ENCODE results near the gene DNMBP. TPM values are rescaled to one million over a fixed set of nuclear protein-coding genes. Genes with fewer than 3 reads are reported as not detected.

Gene DNMBP
- total RNA-seq, 1 donor from 2014 or later = 15.1 TPM

- Histone ChIP-seq H3K27ac (ENCODE audit: low read depth, low read length) (no peak overlapping the region), H3K9ac (ENCODE audit: low read depth in 1 of 3, low read length in 3 of 3) (no peak overlapping the region), H3K27me3 (ENCODE audit: control insufficient read depth in 3 of 3, insufficient read depth in 3 of 3, low read length in 3 of 3) (no peaks in the 10 kb centered on the region), H3K4me1 (ENCODE audit: control insufficient read depth in 3 of 3, insufficient read depth in 3 of 3, low read length in 3 of 3) (peaks cover 0 to 2% (median 0%) of the 10 kb centered on the region in 3 donors), H3K36me3 (ENCODE audit: control insufficient read depth in 3 of 3, insufficient read depth in 3 of 3, low read length in 3 of 3) (no peaks in the 10 kb centered on the region), H3K4me3 (ENCODE audit: low read length in 3 of 3) (peak overlapping the region in 1 of 3 donors; percentile 22), H3K9me3 (ENCODE audit: control insufficient read depth in 3 of 3, low read length in 3 of 3) (no peaks in the 10 kb centered on the region)
These were observed 28.9 kb upstream of the DNMBP start for GRCh38 chr10:100038561-100039071.

DNA sequence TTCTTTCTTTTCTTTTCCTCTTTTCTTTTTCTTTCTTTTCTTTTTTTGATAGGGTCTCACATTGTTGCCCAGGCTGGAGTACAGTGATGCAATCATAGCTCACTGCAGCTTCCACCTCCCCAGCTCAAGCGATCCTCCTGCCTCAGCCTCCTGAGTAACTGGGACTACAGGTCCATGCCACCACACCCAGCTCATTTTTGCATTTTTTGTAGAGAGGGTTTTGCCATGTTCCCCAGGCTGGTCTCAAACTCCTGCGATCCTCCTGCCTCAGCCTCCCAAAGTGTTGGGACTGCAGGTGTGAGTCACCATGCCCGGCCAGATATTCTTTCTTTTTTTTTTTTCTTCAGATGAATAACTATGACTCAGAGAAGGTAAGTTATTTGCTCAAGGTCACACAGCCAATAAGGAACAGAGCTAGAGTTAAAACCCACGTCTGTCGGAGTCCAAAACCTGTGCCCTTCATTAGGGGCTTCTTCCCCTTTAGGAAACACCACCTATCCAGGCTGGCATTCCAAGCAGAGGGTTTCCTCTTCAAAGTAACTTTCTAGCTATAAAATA is 28.1 kb upstream of the DNMBP start:
- no peaks in the 10 kb centered on the region for H3K9me3 ChIP-seq (ENCODE audit: control insufficient read depth in 3 of 3, low read length in 3 of 3)

GRCh38 chr10:100036850-100037249 is 27.1 kb upstream of the DNMBP start:
- no peaks in the 10 kb centered on the region for H3K36me3 ChIP-seq (ENCODE audit: control insufficient read depth in 3 of 3, insufficient read depth in 3 of 3, low read length in 3 of 3)
- no peaks in the 10 kb centered on the region for H3K9me3 ChIP-seq (ENCODE audit: control insufficient read depth in 3 of 3, low read length in 3 of 3)
- peaks cover 0 to 2% (median 0%) of the 10 kb centered on the region in 3 donors for H3K4me1 ChIP-seq (ENCODE audit: control insufficient read depth in 3 of 3, insufficient read depth in 3 of 3, low read length in 3 of 3)
- H3K27me3 ChIP-seq (ENCODE audit: control insufficient read depth in 3 of 3, insufficient read depth in 3 of 3, low read length in 3 of 3) = no peaks in the 10 kb centered on the region
- no peak overlapping the region for H3K9ac ChIP-seq (ENCODE audit: low read depth in 1 of 3, low read length in 3 of 3)
- H3K4me3 ChIP-seq (ENCODE audit: low read length in 3 of 3) = no peak overlapping the region
- no peak overlapping the region for H3K27ac ChIP-seq (ENCODE audit: low read depth, low read length)

More for the DNA sequence above, 28.1 kb upstream of the DNMBP start:
- Histone ChIP-seq H3K4me1 (ENCODE audit: control insufficient read depth in 3 of 3, insufficient read depth in 3 of 3, low read length in 3 of 3) (peaks cover 0 to 2% (median 0%) of the 10 kb centered on the region in 3 donors), H3K9ac (ENCODE audit: low read depth in 1 of 3, low read length in 3 of 3) (no peak overlapping the region), H3K36me3 (ENCODE audit: control insufficient read depth in 3 of 3, insufficient read depth in 3 of 3, low read length in 3 of 3) (no peaks in the 10 kb centered on the region), H3K4me3 (ENCODE audit: low read length in 3 of 3) (no peak overlapping the region), H3K27ac (ENCODE audit: low read depth, low read length) (no peak overlapping the region), H3K27me3 (ENCODE audit: control insufficient read depth in 3 of 3, insufficient read depth in 3 of 3, low read length in 3 of 3) (no peaks in the 10 kb centered on the region)

DNA sequence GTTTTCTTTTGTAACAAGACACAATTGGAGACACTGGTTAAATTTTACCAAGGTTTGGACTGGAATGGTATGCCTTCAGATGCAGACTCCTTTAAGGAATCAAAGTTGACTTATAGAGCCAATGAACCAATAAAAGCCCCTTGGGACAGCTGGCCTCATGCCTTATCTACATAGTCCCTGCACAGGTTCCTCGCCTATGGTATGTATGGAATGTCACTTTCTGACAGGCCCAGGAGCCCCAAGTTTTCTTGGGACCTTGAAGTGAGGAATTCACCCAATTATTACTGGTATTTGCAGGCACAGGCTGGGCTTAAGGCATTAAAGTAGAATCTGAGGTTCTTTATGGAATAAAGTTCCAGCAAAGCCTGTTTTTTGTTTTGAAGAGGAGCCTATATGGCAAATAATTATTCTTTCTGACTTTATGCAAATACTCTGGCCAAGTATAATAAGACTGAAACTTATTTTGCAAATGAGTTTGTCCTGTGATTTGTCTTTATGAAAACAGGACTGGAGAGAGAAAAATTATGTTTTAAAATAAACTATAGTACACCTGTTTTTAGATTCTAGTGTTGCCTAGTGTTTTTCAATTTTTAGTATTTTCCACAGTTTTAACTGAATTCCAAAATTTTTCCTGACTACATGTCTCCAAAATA is 24.1 kb upstream of the DNMBP start:
- Histone ChIP-seq H3K27me3 (ENCODE audit: control insufficient read depth in 3 of 3, insufficient read depth in 3 of 3, low read length in 3 of 3) (no peaks in the 10 kb centered on the region), H3K4me1 (ENCODE audit: control insufficient read depth in 3 of 3, insufficient read depth in 3 of 3, low read length in 3 of 3) (peaks cover 0 to 2% (median 0%) of the 10 kb centered on the region in 3 donors), H3K9me3 (ENCODE audit: control insufficient read depth in 3 of 3, low read length in 3 of 3) (no peaks in the 10 kb centered on the region), H3K27ac (ENCODE audit: low read depth, low read length) (no peak overlapping the region), H3K9ac (ENCODE audit: low read depth in 1 of 3, low read length in 3 of 3) (no peak overlapping the region), H3K4me3 (ENCODE audit: low read length in 3 of 3) (no peak overlapping the region), H3K36me3 (ENCODE audit: control insufficient read depth in 3 of 3, insufficient read depth in 3 of 3, low read length in 3 of 3) (no peaks in the 10 kb centered on the region)

DNA sequence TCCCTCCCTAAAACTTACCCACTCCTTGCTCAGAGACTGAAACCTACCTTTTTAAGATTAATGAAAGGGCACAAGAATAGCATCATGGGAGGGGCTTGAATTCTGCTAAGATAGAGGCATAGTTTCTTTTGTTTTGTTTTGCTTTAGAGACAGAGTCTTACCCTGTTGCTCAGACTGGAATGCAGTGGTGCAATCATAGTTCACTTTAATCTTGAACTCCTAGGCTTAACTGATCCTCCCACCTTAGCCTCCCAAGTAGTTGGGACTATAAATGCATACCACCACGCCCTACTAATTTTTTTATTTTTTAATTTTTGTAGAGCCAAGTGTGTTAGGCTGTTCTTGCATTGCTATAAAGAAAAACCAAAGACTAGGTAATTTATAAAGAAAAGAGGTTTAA is 17.7 kb upstream of the DNMBP start:
- Histone ChIP-seq H3K4me3 (ENCODE audit: low read length in 3 of 3) (no peak overlapping the region), H3K27me3 (ENCODE audit: control insufficient read depth in 3 of 3, insufficient read depth in 3 of 3, low read length in 3 of 3) (no peaks in the 10 kb centered on the region), H3K9ac (ENCODE audit: low read depth in 1 of 3, low read length in 3 of 3) (no peak overlapping the region), H3K36me3 (ENCODE audit: control insufficient read depth in 3 of 3, insufficient read depth in 3 of 3, low read length in 3 of 3) (no peaks in the 10 kb centered on the region), H3K4me1 (ENCODE audit: control insufficient read depth in 3 of 3, insufficient read depth in 3 of 3, low read length in 3 of 3) (peaks cover 3 to 4% (median 4%) of the 10 kb centered on the region in 3 donors), H3K27ac (ENCODE audit: low read depth, low read length) (no peak overlapping the region), H3K9me3 (ENCODE audit: control insufficient read depth in 3 of 3, low read length in 3 of 3) (peaks cover 0 to 3% (median 2%) of the 10 kb centered on the region in 3 donors)

- H3K9ac ChIP-seq (ENCODE audit: low read depth in 1 of 3, low read length in 3 of 3) = no peak overlapping the region
- no peaks in the 10 kb centered on the region for H3K27me3 ChIP-seq (ENCODE audit: control insufficient read depth in 3 of 3, insufficient read depth in 3 of 3, low read length in 3 of 3)
These were observed 15.8 kb upstream of the DNMBP start for GRCh38 chr10:100025576-100025975.

GRCh38 chr10:100024748-100025147 is 15.0 kb upstream of the DNMBP start:
- peaks cover 0 to 3% (median 2%) of the 10 kb centered on the region in 3 donors for H3K9me3 ChIP-seq (ENCODE audit: control insufficient read depth in 3 of 3, low read length in 3 of 3)
- H3K36me3 ChIP-seq (ENCODE audit: control insufficient read depth in 3 of 3, insufficient read depth in 3 of 3, low read length in 3 of 3) = no peaks in the 10 kb centered on the region
- H3K4me3 ChIP-seq (ENCODE audit: low read length in 3 of 3) = no peak overlapping the region
- H3K27me3 ChIP-seq (ENCODE audit: control insufficient read depth in 3 of 3, insufficient read depth in 3 of 3, low read length in 3 of 3) = no peaks in the 10 kb centered on the region
- no peak overlapping the region for H3K9ac ChIP-seq (ENCODE audit: low read depth in 1 of 3, low read length in 3 of 3)
- peaks cover 3 to 4% (median 4%) of the 10 kb centered on the region in 3 donors for H3K4me1 ChIP-seq (ENCODE audit: control insufficient read depth in 3 of 3, insufficient read depth in 3 of 3, low read length in 3 of 3)
- no peak overlapping the region for H3K27ac ChIP-seq (ENCODE audit: low read depth, low read length)

More at GRCh38 chr10:100025576-100025975, 15.8 kb upstream of the DNMBP start:
- no peaks in the 10 kb centered on the region for H3K36me3 ChIP-seq (ENCODE audit: control insufficient read depth in 3 of 3, insufficient read depth in 3 of 3, low read length in 3 of 3)
- peaks cover 0 to 3% (median 2%) of the 10 kb centered on the region in 3 donors for H3K9me3 ChIP-seq (ENCODE audit: control insufficient read depth in 3 of 3, low read length in 3 of 3)
- H3K4me1 ChIP-seq (ENCODE audit: control insufficient read depth in 3 of 3, insufficient read depth in 3 of 3, low read length in 3 of 3) = peaks cover 3 to 4% (median 4%) of the 10 kb centered on the region in 3 donors
- no peak overlapping the region for H3K27ac ChIP-seq (ENCODE audit: low read depth, low read length)
- H3K4me3 ChIP-seq (ENCODE audit: low read length in 3 of 3) = no peak overlapping the region

DNA sequence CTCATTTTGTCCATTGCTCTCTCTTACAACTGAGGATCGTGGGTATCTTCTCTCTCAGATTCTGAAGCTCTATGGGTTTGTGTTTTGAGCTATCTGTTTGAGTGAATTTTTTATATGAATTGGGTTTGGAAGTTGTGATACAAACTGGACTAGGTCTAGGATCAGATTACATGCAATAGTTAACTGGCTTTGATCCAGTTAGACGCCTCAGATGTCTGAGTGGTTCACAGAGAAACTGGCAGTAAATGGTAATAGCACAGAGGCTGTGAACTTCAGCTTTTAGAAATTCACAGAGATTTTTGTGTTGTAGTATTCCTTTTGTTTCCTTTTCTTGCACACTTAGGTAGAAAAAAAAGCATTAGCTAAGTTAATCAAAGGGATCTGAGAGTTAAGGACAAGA is 12.7 kb upstream of the DNMBP start:
- no peaks in the 10 kb centered on the region for H3K36me3 ChIP-seq (ENCODE audit: control insufficient read depth in 3 of 3, insufficient read depth in 3 of 3, low read length in 3 of 3)
- H3K4me1 ChIP-seq (ENCODE audit: control insufficient read depth in 3 of 3, insufficient read depth in 3 of 3, low read length in 3 of 3) = peaks cover 3 to 4% (median 4%) of the 10 kb centered on the region in 3 donors
- H3K9ac ChIP-seq (ENCODE audit: low read depth in 1 of 3, low read length in 3 of 3) = no peak overlapping the region
- H3K9me3 ChIP-seq (ENCODE audit: control insufficient read depth in 3 of 3, low read length in 3 of 3) = no peaks in the 10 kb centered on the region
- no peaks in the 10 kb centered on the region for H3K27me3 ChIP-seq (ENCODE audit: control insufficient read depth in 3 of 3, insufficient read depth in 3 of 3, low read length in 3 of 3)
- no peak overlapping the region for H3K27ac ChIP-seq (ENCODE audit: low read depth, low read length)
- H3K4me3 ChIP-seq (ENCODE audit: low read length in 3 of 3) = no peak overlapping the region

DNA sequence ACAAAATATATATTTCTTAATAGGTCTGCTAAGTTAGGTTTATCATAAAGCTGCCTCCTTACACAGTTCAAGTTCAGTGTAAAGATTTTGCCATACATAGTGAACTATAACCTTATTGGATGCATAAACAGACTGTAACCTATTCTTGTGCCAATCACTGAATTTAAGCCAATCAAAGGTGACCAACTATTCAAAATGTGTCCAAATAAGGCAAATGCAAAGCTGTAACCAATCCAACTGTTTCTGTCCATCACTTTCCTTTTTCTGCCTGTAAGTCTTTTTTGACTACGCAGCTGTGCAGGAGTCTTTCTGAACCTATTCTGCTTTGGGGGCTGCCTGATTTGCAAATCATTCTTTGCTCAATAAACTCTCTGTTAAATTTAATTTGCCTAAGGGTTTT is 11.6 kb upstream of the DNMBP start:
- H3K27me3 ChIP-seq (ENCODE audit: control insufficient read depth in 3 of 3, insufficient read depth in 3 of 3, low read length in 3 of 3) = no peaks in the 10 kb centered on the region
- H3K36me3 ChIP-seq (ENCODE audit: control insufficient read depth in 3 of 3, insufficient read depth in 3 of 3, low read length in 3 of 3) = no peaks in the 10 kb centered on the region
- H3K4me1 ChIP-seq (ENCODE audit: control insufficient read depth in 3 of 3, insufficient read depth in 3 of 3, low read length in 3 of 3) = peaks cover 3 to 4% (median 4%) of the 10 kb centered on the region in 3 donors
- H3K27ac ChIP-seq (ENCODE audit: low read depth, low read length) = no peak overlapping the region
- no peak overlapping the region for H3K9ac ChIP-seq (ENCODE audit: low read depth in 1 of 3, low read length in 3 of 3)
- no peaks in the 10 kb centered on the region for H3K9me3 ChIP-seq (ENCODE audit: control insufficient read depth in 3 of 3, low read length in 3 of 3)
- no peak overlapping the region for H3K4me3 ChIP-seq (ENCODE audit: low read length in 3 of 3)

DNA sequence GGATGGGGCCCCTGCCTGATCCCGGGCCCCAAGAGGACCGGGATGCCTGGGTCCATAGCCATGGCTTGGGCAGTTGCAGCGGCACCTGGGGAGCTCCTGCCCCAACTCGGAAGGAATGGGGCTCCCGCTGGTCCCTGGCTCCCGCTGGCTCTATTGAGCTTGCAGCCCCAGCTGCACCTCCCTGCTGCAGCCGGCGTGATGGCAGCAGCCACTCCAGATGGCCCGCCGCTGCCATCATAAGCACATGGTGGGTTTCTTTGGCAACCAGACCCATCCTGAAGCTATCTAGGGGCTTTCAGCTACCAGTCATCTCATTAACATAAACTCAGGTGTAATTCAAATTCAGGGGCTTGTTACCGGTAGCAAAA is 11.1 kb upstream of the DNMBP start:
- Histone ChIP-seq H3K36me3 (ENCODE audit: control insufficient read depth in 3 of 3, insufficient read depth in 3 of 3, low read length in 3 of 3) (no peaks in the 10 kb centered on the region), H3K27ac (ENCODE audit: low read depth, low read length) (no peak overlapping the region), H3K9me3 (ENCODE audit: control insufficient read depth in 3 of 3, low read length in 3 of 3) (no peaks in the 10 kb centered on the region), H3K27me3 (ENCODE audit: control insufficient read depth in 3 of 3, insufficient read depth in 3 of 3, low read length in 3 of 3) (no peaks in the 10 kb centered on the region), H3K4me1 (ENCODE audit: control insufficient read depth in 3 of 3, insufficient read depth in 3 of 3, low read length in 3 of 3) (peaks cover 3 to 4% (median 4%) of the 10 kb centered on the region in 3 donors), H3K4me3 (ENCODE audit: low read length in 3 of 3) (no peak overlapping the region), H3K9ac (ENCODE audit: low read depth in 1 of 3, low read length in 3 of 3) (no peak overlapping the region)
